Measurements from ENCODE around the gene UBE2V1. TPM values are rescaled to one million over a fixed set of nuclear protein-coding genes. Genes with fewer than 3 reads are reported as not detected.
"Not testable (repeated sequence)": the region's sequence is repeated elsewhere in the genome, so short reads cannot be mapped to it uniquely, and the experiment has no call there.

Gene UBE2V1
- total RNA-seq, 2 donors from 2014 or later: 77.4 to 109 TPM

- DNase-seq (no peak), ATAC-seq (peak; percentile 38 to 42)
- intact Hi-C loops (cut with DNase I): no loop called here
Measured at GRCh38 chr20:50138479-50139393, 25.8 kb upstream of the UBE2V1 start.

GRCh38 chr20:50138120-50138478 lies 25.1 kb upstream of the UBE2V1 start:
- intact Hi-C loops (cut with DNase I): no loop called here
- DNase-seq (no peak), ATAC-seq (peak; percentile 12 to 31)

- ATAC-seq: peak; percentile 31 to 51
- DNase-seq; intact Hi-C loops (cut with DNase I): not testable (repeated sequence)
Measured at GRCh38 chr20:50137702-50138101, 24.8 kb upstream of the UBE2V1 start.

- ATAC-seq: no peak
- intact Hi-C loops (cut with DNase I): no loop called here
- no peak for DNase-seq
Measured at GRCh38 chr20:50136822-50137599, 24.1 kb upstream of the UBE2V1 start.

- DNase-seq; intact Hi-C loops (cut with DNase I); ATAC-seq: not testable (repeated sequence)
Measured at GRCh38 chr20:50135157-50135556, 22.2 kb upstream of the UBE2V1 start.

- peak in 1 of 2 donors; percentile 33 for ATAC-seq
- intact Hi-C loops (cut with DNase I): no loop called here
- DNase-seq: no peak
Measured at GRCh38 chr20:50133474-50134217, 20.7 kb upstream of the UBE2V1 start.

GRCh38 chr20:50133041-50133440 lies 20.1 kb upstream of the UBE2V1 start:
- no peak for ATAC-seq
- no peak for DNase-seq
- intact Hi-C loops (cut with DNase I): no loop called here

- ATAC-seq (peak; percentile 80 to 87), DNase-seq (no peak)
- intact Hi-C loops (cut with DNase I): no loop called here
Measured at GRCh38 chr20:50130995-50131394, 18.0 kb upstream of the UBE2V1 start.

GRCh38 chr20:50130356-50130723 lies 17.4 kb upstream of the UBE2V1 start:
- ATAC-seq: no peak
- DNase-seq: no peak
- intact Hi-C loops (cut with DNase I): no loop called here

- no peak for DNase-seq
- ATAC-seq: no peak
- intact Hi-C loops (cut with DNase I): no loop called here
Measured at GRCh38 chr20:50129662-50130355, 16.9 kb upstream of the UBE2V1 start.

- intact Hi-C loops (cut with DNase I): no loop called here
- ATAC-seq: no peak
- no peak for DNase-seq
Measured at GRCh38 chr20:50128520-50128905, 15.6 kb upstream of the UBE2V1 start.

GRCh38 chr20:50127587-50128519 lies 14.9 kb upstream of the UBE2V1 start:
- ATAC-seq (no peak), DNase-seq (no peak)
- intact Hi-C loops (cut with DNase I): no loop called here

- intact Hi-C loops (cut with DNase I): no loop called here
- peak; percentile 34 to 76 for ATAC-seq
- DNase-seq: no peak
Measured at GRCh38 chr20:50126662-50127061, 13.7 kb upstream of the UBE2V1 start.

- intact Hi-C loops (cut with DNase I): no loop called here
Measured at GRCh38 chr20:50125279-50125678, 12.3 kb upstream of the UBE2V1 start.

GRCh38 chr20:50124496-50124895 lies 11.5 kb upstream of the UBE2V1 start:
- DNase-seq (no peak), ATAC-seq (no peak)
- intact Hi-C loops (cut with DNase I): loop anchor here in 1 of 2 donors (5.0 kb wide), 1 partner anchor 48 kb away; no protein-coding TSS in a partner anchor

More at GRCh38 chr20:50125279-50125678, 12.3 kb upstream of the UBE2V1 start:
- ATAC-seq (no peak), DNase-seq (no peak)

GRCh38 chr20:50123418-50123817 lies 10.5 kb upstream of the UBE2V1 start:
- intact Hi-C loops (cut with DNase I): loop anchor here in 1 of 2 donors (5.0 kb wide), 1 partner anchor 49 kb away; no protein-coding TSS in a partner anchor

GRCh38 chr20:50122763-50123162 lies 9.8 kb upstream of the UBE2V1 start:
- ATAC-seq (no peak), DNase-seq (no peak)
- intact Hi-C loops (cut with DNase I): loop anchor here in 1 of 2 donors (5.0 kb wide), 1 partner anchor 50 kb away; no protein-coding TSS in a partner anchor

More at GRCh38 chr20:50123418-50123817, 10.5 kb upstream of the UBE2V1 start:
- no peak for ATAC-seq
- DNase-seq: no peak

GRCh38 chr20:50121858-50122271 lies 8.9 kb upstream of the UBE2V1 start:
- intact Hi-C loops (cut with DNase I): loop anchor here (1.0 to 5.0 kb wide), 2 partner anchors 47 to 50 kb away; no protein-coding TSS in a partner anchor
- ATAC-seq (no peak), DNase-seq (no peak)
